GM10266 (cell line): Measurements from ENCODE around the gene DIS3L2.
"Not testable (repeated sequence)": the region's sequence is repeated elsewhere in the genome, so short reads cannot be mapped to it uniquely, and the experiment has no call there.

Source experiments
- DNase-seq: peaks from one replicate; pipeline ENCODE4 v3.0.0; 2012; ENCODE audit errors: extremely low spot score
- TF ChIP-seq, protein P1 (sequence below): IDR thresholded peaks from 2 replicates; pipeline ENCODE4 v1.5.1; 2012; ENCODE audit warnings: mild to moderate bottlenecking, low read depth; ENCODE audit not compliant: control insufficient read depth, insufficient read depth; ENCODE audit errors: missing control alignments

The DIS3L2 gene

DNA sequence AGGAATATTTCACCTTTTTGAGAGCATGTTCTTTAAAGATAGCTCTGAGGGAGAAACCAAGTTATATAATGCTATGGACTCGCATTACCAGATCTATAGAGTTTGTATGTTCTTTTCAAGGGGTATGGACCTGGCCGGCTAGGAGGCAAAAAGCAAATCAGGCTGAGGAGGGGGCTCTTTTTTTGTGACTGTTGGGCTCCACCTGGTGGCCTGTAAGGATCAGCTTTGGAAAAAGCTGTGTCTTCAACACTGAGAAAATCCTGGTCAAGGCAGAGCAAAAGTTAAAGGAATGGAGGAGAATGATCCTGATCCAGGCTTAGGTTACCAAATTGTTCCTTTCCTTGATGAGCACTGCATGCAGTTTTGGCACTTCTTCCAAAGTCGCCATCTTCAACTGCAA, 180.5 kb downstream of the DIS3L2 start:
- TF ChIP-seq, protein P1, sequence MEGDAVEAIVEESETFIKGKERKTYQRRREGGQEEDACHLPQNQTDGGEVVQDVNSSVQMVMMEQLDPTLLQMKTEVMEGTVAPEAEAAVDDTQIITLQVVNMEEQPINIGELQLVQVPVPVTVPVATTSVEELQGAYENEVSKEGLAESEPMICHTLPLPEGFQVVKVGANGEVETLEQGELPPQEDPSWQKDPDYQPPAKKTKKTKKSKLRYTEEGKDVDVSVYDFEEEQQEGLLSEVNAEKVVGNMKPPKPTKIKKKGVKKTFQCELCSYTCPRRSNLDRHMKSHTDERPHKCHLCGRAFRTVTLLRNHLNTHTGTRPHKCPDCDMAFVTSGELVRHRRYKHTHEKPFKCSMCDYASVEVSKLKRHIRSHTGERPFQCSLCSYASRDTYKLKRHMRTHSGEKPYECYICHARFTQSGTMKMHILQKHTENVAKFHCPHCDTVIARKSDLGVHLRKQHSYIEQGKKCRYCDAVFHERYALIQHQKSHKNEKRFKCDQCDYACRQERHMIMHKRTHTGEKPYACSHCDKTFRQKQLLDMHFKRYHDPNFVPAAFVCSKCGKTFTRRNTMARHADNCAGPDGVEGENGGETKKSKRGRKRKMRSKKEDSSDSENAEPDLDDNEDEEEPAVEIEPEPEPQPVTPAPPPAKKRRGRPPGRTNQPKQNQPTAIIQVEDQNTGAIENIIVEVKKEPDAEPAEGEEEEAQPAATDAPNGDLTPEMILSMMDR: peak; percentile 66
- peak; percentile 35 for DNase-seq

DNA sequence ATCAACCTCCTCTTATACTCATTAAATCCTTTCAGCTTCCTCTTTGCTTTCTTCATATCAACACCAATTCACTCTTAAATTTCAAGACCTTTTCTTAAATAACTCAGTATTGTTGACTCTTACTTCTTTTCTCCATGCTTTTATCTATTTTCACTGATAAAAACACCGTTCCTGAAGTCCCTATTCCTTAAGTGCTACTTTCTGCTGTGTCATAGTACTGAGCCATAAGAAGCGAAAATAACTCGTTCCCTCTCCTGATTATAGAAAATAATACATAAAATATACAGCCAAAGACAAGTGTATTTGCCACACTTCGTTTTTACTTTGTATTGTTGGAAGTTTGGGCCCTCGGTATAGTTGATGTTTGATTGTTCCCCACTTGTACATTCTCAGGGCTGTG, 181.0 kb downstream of the DIS3L2 start:
- TF ChIP-seq, protein P1: no peak

DNA sequence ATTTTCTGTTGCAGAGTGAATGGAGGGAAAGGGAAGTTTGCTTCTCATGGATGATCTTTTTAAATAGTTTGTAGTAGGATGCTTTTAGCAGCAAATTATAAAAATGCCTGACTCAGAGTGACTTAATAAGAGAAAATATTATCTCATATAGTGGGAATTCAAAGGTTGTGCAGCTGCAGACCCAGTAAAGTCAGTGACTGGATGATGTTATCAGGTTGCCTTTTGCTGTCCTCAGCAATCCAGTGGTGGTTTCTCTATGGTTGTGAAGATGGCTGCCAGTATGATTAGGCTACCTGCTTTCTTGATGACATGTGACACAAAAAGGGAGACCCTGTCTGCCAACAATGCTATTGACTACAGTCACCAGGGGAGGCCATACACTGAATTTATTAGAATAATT, 184.8 kb downstream of the DIS3L2 start:
- DNase-seq: no peak
- TF ChIP-seq, protein P1: no peak

More for the DNA sequence above, 181.0 kb downstream of the DIS3L2 start:
- no peak for DNase-seq

DNA sequence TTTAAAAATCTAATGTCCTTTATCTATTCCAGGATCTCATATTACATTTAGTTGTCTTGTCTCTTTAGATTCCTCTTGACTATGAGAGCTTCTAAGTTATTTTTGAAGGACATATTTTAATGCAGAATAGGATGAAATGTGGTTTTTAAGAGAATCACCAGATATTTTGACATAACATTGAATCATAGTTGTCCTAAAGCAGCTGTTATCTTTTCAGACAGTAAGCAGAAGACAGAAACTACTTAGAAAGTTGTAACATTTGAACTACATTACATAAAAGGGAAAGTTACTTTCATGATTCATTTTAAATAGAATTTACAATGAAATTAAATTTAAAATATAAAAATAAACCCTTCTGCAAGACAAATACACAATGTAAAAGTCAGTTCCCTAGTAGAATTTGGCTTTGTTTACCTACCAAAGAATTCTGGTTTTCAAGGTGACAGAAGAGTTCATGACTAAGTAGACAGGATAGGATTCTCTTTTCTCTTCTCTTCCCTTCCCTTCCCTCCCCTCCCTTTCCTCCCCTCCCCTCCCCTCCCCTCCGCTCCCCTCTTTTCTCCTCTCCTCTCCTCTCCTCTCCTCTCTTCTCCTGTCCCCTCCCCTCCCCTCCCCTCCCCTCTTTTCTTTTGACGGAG, 186.0 kb downstream of the DIS3L2 start:
- TF ChIP-seq, protein P1: no peak
- DNase-seq: no peak

DNA sequence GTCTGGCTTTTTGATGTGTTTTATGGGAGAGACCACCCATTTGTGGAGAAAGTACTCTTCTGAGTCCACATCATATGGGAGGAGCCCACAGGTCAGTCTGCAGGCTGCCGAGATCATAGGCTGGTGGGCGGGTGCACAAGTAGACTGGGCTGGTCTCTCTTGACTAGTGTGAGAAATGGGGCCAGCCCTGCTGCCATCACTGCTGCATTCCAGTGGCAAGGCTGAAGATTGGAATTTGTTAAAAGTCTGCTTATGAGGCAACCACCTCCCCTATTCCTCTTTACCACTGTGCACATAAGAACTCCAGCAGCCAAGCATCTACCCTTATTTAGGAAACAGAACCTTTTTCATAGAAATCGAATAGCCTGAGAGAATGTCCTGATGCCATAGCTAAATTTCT, 200.7 kb downstream of the DIS3L2 start:
- no peak for DNase-seq
- TF ChIP-seq, protein P1: no peak

DNA sequence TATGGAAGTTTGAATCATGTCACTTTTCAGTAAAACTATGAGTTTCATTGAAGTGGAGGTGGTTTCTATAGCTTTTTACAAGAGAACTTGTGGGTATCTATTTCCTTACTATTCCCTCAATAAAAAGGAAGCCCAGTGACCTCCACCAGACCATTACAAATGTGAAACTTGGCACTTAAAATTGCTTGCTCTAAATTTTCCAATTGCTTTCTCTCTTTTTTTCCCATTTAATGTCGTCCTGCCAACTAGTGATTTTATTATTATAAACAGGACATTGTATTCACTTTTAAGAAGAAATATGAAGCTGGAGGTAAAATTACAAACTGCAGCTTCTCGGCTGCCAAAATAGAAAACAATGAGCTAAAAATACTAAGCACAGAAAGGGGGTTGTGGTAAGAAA, 208.9 kb downstream of the DIS3L2 start:
- TF ChIP-seq, protein P1: no peak
- DNase-seq: no peak

DNA sequence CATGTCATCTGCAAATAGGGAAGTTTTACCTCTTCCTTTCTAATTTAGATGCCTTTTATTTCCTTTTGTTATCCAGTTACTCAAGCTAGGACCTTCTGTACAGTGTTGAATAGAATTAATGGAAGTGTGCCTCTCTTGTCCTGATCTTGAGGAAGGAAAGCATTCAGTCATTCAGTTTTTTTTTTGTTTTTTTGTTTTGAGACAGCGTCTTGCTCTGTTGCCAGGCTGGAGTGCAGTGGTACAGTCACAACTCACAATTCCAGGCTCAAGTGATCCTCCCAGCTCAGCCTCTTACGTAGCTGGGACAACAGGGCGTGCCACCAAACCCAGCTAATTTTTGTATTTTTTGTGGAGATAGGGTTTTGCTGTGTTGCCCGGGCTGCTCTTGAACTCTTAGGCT, 213.1 kb downstream of the DIS3L2 start:
- TF ChIP-seq, protein P1: no peak
- no peak for DNase-seq

DNA sequence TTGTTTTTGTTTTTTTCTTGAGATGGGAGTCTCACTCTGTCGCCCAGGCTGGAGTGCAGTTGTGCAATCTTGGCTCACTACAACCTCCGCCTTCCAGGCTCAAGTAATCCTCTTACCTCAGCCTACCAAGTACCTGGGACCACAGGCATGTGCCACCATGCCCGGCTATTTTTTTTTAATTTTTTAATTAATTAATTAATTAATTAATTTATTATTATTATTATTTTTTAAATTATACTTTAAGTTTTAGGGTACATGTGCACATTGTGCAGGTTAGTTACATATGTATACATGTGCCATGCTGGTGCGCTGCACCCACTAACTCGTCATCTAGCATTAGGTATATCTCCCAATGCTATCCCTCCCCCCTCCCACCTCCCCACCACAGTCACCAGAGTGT, 215.1 kb downstream of the DIS3L2 start:
- not testable (repeated sequence) for DNase-seq
